Mesenchymal stem cell (in vitro differentiated cells and primary cell): ENCODE measurements around the gene KRTAP29-1. TPM values are rescaled to one million over a fixed set of nuclear protein-coding genes. Genes with fewer than 3 reads are reported as not detected.
"Not testable (repeated sequence)": the region's sequence is repeated elsewhere in the genome, so short reads cannot be mapped to it uniquely, and the experiment has no call there.

Experiments used
- DNase-seq: peaks from one replicate; pipeline ENCODE4 v3.0.0-alpha.2; 2013
- H2AFZ ChIP-seq: one replicate; pipeline ENCODE4 v1.6.1; 2013; ENCODE audit warnings: low read depth, mild to moderate bottlenecking, control low read depth, inconsistent platforms, low read length, moderate library complexity
- H2AK5ac ChIP-seq: 2 replicates; pipeline ENCODE4 v1.6.1; 2013; ENCODE audit warnings: low read length, moderate library complexity, mild to moderate bottlenecking, inconsistent platforms; ENCODE audit not compliant: severe bottlenecking
- H2BK120ac ChIP-seq: one replicate; pipeline ENCODE4 v1.6.1; 2013; ENCODE audit warnings: low read depth, mild to moderate bottlenecking, inconsistent platforms, low read length, moderate library complexity
- H2BK12ac ChIP-seq, 2 experiments: one replicate each; pipeline ENCODE4 v1.6.1; 2013; ENCODE audit warnings: inconsistent platforms in 2 of 2, low read length in 2 of 2, mild to moderate bottlenecking in 2 of 2, moderate library complexity in 2 of 2, control low read depth in 1 of 2
- H2BK15ac ChIP-seq: one replicate; pipeline ENCODE4 v1.6.1; 2013; ENCODE audit warnings: mild to moderate bottlenecking, low read depth, inconsistent platforms; ENCODE audit not compliant: poor library complexity, severe bottlenecking
- H2BK5ac ChIP-seq: 2 replicates; pipeline ENCODE4 v1.6.1; 2013; ENCODE audit warnings: low read depth, mild to moderate bottlenecking, low read length, control low read depth, inconsistent platforms; ENCODE audit not compliant: poor library complexity, severe bottlenecking
- H3K14ac ChIP-seq, 2 experiments: one replicate each; pipeline ENCODE4 v1.6.1; 2013; ENCODE audit warnings: inconsistent platforms in 2 of 2, low read length in 2 of 2, control low read depth in 1 of 2, mild to moderate bottlenecking in 1 of 2, moderate library complexity in 1 of 2
- H3K18ac ChIP-seq, 2 experiments: one replicate each; pipeline ENCODE4 v1.6.1; 2013; ENCODE audit warnings: inconsistent platforms in 2 of 2, low read length in 2 of 2, control low read depth in 1 of 2, low read depth in 1 of 2, mild to moderate bottlenecking in 1 of 2
- H3K23ac ChIP-seq, 2 experiments: one replicate each; pipeline ENCODE4 v1.6.1; 2013; ENCODE audit warnings: inconsistent platforms in 2 of 2, low read length in 2 of 2, mild to moderate bottlenecking in 2 of 2, moderate library complexity in 2 of 2, control low read depth in 1 of 2
- H3K27ac ChIP-seq: 2 replicates; pipeline ENCODE4 v1.5.1; 2013; ENCODE audit warnings: mild to moderate bottlenecking, moderate library complexity, low read length, control low read depth, inconsistent platforms; ENCODE audit not compliant: poor library complexity, severe bottlenecking
- H3K27me3 ChIP-seq, 2 experiments: 2 replicates each; pipeline versions ENCODE4 v1.6.1 to v1.7.0; 2013; ENCODE audit warnings: low read length in 2 of 2, mild to moderate bottlenecking in 2 of 2, moderate library complexity in 2 of 2, control low read depth in 1 of 2, inconsistent platforms in 1 of 2; ENCODE audit not compliant: control insufficient read depth in 1 of 2, insufficient read depth in 1 of 2
- H3K36me3 ChIP-seq, 2 experiments: 2 replicates each; pipeline versions ENCODE4 v1.6.1 to v1.7.0; 2013; ENCODE audit warnings: low read length in 2 of 2, control low read depth in 1 of 2, inconsistent platforms in 1 of 2, low read depth in 1 of 2, mild to moderate bottlenecking in 1 of 2; ENCODE audit not compliant: insufficient read depth in 2 of 2, control insufficient read depth in 1 of 2
- H3K4ac ChIP-seq, 2 experiments: one replicate each; pipeline ENCODE4 v1.6.1; 2013; ENCODE audit warnings: inconsistent platforms in 2 of 2, low read length in 2 of 2, mild to moderate bottlenecking in 2 of 2, moderate library complexity in 2 of 2, control low read depth in 1 of 2, low read depth in 1 of 2
- H3K4me1 ChIP-seq: 2 replicates; pipeline ENCODE4 v1.6.1; 2013; ENCODE audit warnings: low read depth, low read length, control low read depth; ENCODE audit not compliant: control insufficient read depth, insufficient read depth
- H3K4me2 ChIP-seq: 2 replicates; pipeline ENCODE4 v1.6.1; 2013; ENCODE audit warnings: low read length, mild to moderate bottlenecking, inconsistent platforms; ENCODE audit not compliant: poor library complexity, severe bottlenecking
- H3K4me3 ChIP-seq, 2 experiments: 2 replicates each; pipeline versions ENCODE4 v1.5.1 to v1.7.0; 2013; ENCODE audit warnings: low read length in 2 of 2, mild to moderate bottlenecking in 2 of 2, control low read depth in 1 of 2, low read depth in 1 of 2; ENCODE audit not compliant: insufficient read depth in 1 of 2
- H3K79me1 ChIP-seq: replicated peaks from 2 replicates; pipeline ENCODE4 v1.6.1; 2013; ENCODE audit warnings: mild to moderate bottlenecking, control low read depth, low read length, inconsistent platforms; ENCODE audit not compliant: poor library complexity, severe bottlenecking
- H3K9ac ChIP-seq: 2 replicates; pipeline ENCODE4 v1.7.0; 2013; ENCODE audit warnings: mild to moderate bottlenecking, low read length, moderate library complexity
- H3K9me3 ChIP-seq: 2 replicates; pipeline ENCODE4 v1.7.0; 2013; ENCODE audit warnings: mild to moderate bottlenecking, low read length; ENCODE audit not compliant: control insufficient read depth
- H4K8ac ChIP-seq: one replicate; pipeline ENCODE4 v1.6.1; 2013; ENCODE audit warnings: inconsistent platforms, mild to moderate bottlenecking, low read length, moderate library complexity
- H4K91ac ChIP-seq: one replicate; pipeline ENCODE4 v1.6.1; 2013; ENCODE audit warnings: mild to moderate bottlenecking, low read length, inconsistent platforms
- WGBS: methylation state at CpG from one replicate; pipeline ENCODE4 v1.1.7; 2013; ENCODE audit warnings: mixed read lengths; 5-methylcytosine and 5-hydroxymethylcytosine counted together
- polyA plus RNA-seq, 2 experiments: library from polyadenylated mRNA; stranded (reverse); fragments of 200-250 nt; gene quantifications; one replicate each; pipeline ENCODE4 v1.2.3, GENCODE V29; 2013

KRTAP29-1 gene, protein sequence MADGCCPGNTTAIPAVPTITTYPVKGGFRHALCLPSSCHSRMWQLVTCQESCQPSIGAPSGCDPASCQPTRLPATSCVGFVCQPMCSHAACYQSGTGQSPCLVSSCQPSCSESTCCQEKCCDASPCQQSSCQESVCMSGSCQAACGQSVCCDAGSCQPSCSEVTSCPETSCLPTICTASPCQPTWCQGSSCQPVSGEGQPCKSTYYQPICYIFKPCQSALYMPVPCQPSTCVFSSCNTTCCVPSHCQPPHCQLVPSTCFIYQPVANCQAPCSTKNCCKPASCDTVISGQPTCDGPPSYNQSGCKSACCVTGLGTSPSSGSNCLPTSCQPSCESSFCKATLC
- polyA plus RNA-seq (2013, experiment 1 of 2) = not detected
- not detected for polyA plus RNA-seq (2013, experiment 2 of 2)

DNA sequence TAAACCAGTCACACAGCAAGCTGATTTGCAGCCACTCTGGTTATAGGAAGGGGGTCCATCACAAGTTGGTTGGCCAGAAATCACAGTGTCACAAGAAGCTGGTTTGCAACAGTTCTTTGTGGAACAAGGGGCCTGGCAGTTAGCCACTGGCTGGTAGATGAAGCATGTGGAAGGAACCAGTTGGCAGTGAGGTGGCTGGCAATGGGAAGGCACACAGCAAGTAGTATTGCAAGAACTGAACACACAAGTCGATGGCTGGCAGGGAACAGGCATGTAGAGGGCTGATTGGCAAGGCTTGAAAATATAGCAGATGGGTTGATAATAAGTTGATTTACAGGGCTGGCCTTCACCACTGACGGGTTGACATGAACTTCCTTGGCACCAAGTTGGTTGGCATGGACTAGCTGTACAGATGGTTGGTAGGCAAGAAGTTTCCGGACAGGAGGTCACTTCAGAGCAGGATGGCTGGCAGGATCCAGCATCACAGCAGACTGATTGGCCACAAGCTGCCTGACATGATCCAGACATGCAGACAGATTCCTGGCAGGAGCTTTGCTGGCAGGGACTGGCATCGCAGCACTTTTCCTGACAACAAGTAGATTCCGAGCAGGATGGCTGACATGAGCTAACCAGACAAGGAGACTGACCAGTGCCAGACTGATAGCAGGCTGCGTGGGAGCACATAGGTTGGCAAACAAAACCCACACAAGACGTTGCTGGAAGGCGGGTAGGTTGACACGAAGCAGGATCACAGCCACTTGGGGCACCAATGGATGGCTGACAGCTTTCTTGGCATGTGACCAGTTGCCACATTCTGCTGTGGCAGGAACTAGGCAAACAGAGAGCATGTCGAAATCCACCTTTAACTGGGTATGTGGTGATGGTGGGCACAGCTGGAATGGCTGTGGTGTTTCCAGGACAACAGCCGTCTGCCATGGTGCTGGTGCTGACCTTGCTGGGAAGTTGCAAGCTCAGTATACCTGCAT, at the start of gene KRTAP29-1:
KRTAP29-1 (minus strand) TSS at position 936 of the 986 bp plus-strand sequence; CDS start at position 936, 0 bp downstream.
- H3K4me2 ChIP-seq = no peak within 1 kb of the TSS
- H2AK5ac ChIP-seq = no peak within 1 kb of the TSS
- no peak within 1 kb of the TSS for H3K4me3 ChIP-seq
- H2BK12ac ChIP-seq = no peak within 1 kb of the TSS
- no peak within 1 kb of the TSS for H3K9ac ChIP-seq
- no peaks in the 10 kb centered on the region for H3K4me1 ChIP-seq
- H3K23ac ChIP-seq = no peak within 1 kb of the TSS
- no peaks in the 10 kb centered on the region for H3K9me3 ChIP-seq
- no peak within 1 kb of the TSS for H3K18ac ChIP-seq
- H3K36me3 ChIP-seq = no peaks in the 10 kb centered on the region
- H3K4ac ChIP-seq = no peak within 1 kb of the TSS
- peak within 1 kb of the TSS in 1 of 2 experiments; percentile 20 for H3K14ac ChIP-seq
- no peak within 1 kb of the TSS for H2BK15ac ChIP-seq
- no peak for DNase-seq
- H2BK120ac ChIP-seq = no peak within 1 kb of the TSS
- no peak within 1 kb of the TSS for H2BK5ac ChIP-seq
- 85% methylated on average over 11 of the region's 11 CpGs for WGBS
- no peak within 1 kb of the TSS for H4K91ac ChIP-seq
- H3K27ac ChIP-seq = no peak within 1 kb of the TSS
- peaks cover 0 to 9% of the 10 kb centered on the region in 2 experiments for H3K27me3 ChIP-seq
- H3K79me1 ChIP-seq = no peaks in the 10 kb centered on the region
- no peak within 1 kb of the TSS for H4K8ac ChIP-seq
- H2AFZ ChIP-seq = no peak within 1 kb of the TSS

DNA sequence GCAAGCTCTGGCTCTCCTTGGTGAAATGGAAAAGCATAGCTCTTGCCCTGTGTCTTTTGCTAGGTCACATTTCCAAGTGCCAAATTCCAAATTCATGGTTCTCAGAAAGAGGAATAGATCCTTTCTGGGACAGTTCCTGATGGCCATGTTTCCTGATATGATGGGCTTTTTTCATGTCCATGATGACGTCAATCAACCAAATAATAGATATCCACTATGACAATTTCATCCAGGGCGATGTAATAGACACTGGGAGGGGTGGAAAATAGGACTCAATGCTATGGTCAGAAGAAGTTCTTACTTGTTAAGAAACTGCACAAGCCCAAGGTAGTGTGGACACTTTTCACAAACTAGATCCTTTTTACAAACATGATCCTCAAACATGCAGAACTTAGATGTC, 48.5 kb upstream of the KRTAP29-1 start:
- Histone ChIP-seq H3K27ac (no peak overlapping the region), H3K23ac (no peak overlapping the region), H4K91ac (no peak overlapping the region), H3K4ac (no peak overlapping the region), H2AK5ac (no peak overlapping the region), H3K36me3 (no peaks in the 10 kb centered on the region), H3K9me3 (peaks cover 5% of the 10 kb centered on the region), H2BK15ac (no peak overlapping the region), H2AFZ (no peak overlapping the region), H3K4me3 (no peak overlapping the region), H3K18ac (no peak overlapping the region), H4K8ac (no peak overlapping the region), H2BK120ac (no peak overlapping the region), H3K79me1 (no peaks in the 10 kb centered on the region), H2BK5ac (no peak overlapping the region), H3K14ac (no peak overlapping the region), H3K9ac (no peak overlapping the region), H3K4me1 (no peaks in the 10 kb centered on the region), H3K4me2 (no peak overlapping the region), H2BK12ac (no peak overlapping the region), H3K27me3 (peaks cover 0 to 44% of the 10 kb centered on the region in 2 experiments)
- 86% methylated on average over 1 of the region's 2 CpGs for WGBS
- DNase-seq = no peak

DNA sequence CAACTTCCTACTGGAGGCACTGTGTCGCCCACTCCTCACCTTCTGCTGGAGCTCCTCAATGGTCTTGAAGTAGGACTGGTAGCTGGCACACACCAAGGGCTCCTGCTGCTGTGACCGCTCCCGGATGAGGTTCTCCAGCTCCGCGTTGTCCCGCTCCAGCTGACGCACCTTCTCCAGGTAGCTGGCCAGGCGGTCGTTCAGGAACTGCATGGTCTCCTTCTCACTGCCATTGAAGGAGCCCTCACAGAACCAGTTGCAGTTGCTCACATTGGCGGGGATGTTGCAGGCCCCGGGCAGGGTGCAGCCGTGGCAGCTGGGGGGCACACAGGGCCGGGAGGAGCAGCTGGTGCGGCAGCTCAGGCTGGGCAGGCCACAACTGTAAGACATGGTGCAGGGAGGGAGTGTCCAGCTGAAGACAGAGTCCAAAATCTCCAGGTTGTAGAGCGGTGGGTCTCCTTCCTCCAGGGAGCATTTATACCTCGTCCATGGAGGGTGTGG, 47.8 kb upstream of the KRTAP29-1 start, which contains the start of gene KRT33A:
KRT33A (minus strand) TSS at position 448 of the 498 bp plus-strand sequence; CDS start at position 387, 61 bp downstream.
- H3K23ac ChIP-seq, H3K27ac ChIP-seq, H3K9me3 ChIP-seq, H3K4me1 ChIP-seq, H3K4me3 ChIP-seq, H2AK5ac ChIP-seq, H3K4me2 ChIP-seq, H2BK12ac ChIP-seq, H3K18ac ChIP-seq, H2AFZ ChIP-seq, H4K91ac ChIP-seq, H3K36me3 ChIP-seq, H2BK120ac ChIP-seq, H3K14ac ChIP-seq, H2BK15ac ChIP-seq, H3K9ac ChIP-seq, H3K4ac ChIP-seq, H2BK5ac ChIP-seq, H3K79me1 ChIP-seq, H4K8ac ChIP-seq, DNase-seq: not testable (repeated sequence)
- peaks cover 0 to 44% of the 10 kb centered on the region in 2 experiments for H3K27me3 ChIP-seq
- 89% methylated on average over 16 of the region's 16 CpGs for WGBS
